GM19324 (cell line): Measurements from ENCODE around the gene TBC1D21.

Experiments used
- ATAC-seq: cut with Tn5 transposase; IDR thresholded peaks from one replicate; pipeline ENCODE4 v1.9.1; 2021; ENCODE audit warnings: mild to moderate bottlenecking, moderate library complexity; ENCODE audit not compliant: unreplicated experiment, low FRiP score

TBC1D21 gene

GRCh38 chr15:73873456-73873855 is at the start of gene TBC1D21:
TSS of gene TBC1D21 (plus strand) at chr15:73873564. CDS start at chr15:73873710, 146 bp downstream.
- ATAC-seq = no peak

GRCh38 chr15:73826711-73827251 is 46.6 kb upstream of the TBC1D21 start:
- no peak for ATAC-seq

- ATAC-seq = no peak
Measured at GRCh38 chr15:73829523-73829922, 43.8 kb upstream of the TBC1D21 start.

- ATAC-seq = no peak
Measured at GRCh38 chr15:73832657-73833056, 40.7 kb upstream of the TBC1D21 start.

GRCh38 chr15:73836845-73837244 is 36.5 kb upstream of the TBC1D21 start:
- ATAC-seq = no peak

GRCh38 chr15:73838831-73839426 is 34.4 kb upstream of the TBC1D21 start:
- no peak for ATAC-seq

- no peak for ATAC-seq
Measured at GRCh38 chr15:73839699-73840377, 33.5 kb upstream of the TBC1D21 start.

- ATAC-seq = no peak
Measured at GRCh38 chr15:73840771-73841170, 32.6 kb upstream of the TBC1D21 start.

GRCh38 chr15:73841756-73842725 is 31.3 kb upstream of the TBC1D21 start:
- ATAC-seq = no peak

- ATAC-seq = no peak
Measured at GRCh38 chr15:73843787-73844186, 29.6 kb upstream of the TBC1D21 start.

GRCh38 chr15:73844356-73844755 is 29.0 kb upstream of the TBC1D21 start:
- no peak for ATAC-seq

- ATAC-seq = no peak
Measured at GRCh38 chr15:73845507-73845906, 27.9 kb upstream of the TBC1D21 start.

- ATAC-seq = no peak
Measured at GRCh38 chr15:73845907-73846306, 27.5 kb upstream of the TBC1D21 start.

- ATAC-seq = no peak
Measured at GRCh38 chr15:73849641-73850040, 23.7 kb upstream of the TBC1D21 start.

GRCh38 chr15:73850228-73850627 is 23.1 kb upstream of the TBC1D21 start:
- ATAC-seq = no peak

GRCh38 chr15:73851689-73852088 is 21.7 kb upstream of the TBC1D21 start:
- ATAC-seq = no peak

- no peak for ATAC-seq
Measured at GRCh38 chr15:73852507-73852906, 20.9 kb upstream of the TBC1D21 start.

GRCh38 chr15:73854265-73854664 is 19.1 kb upstream of the TBC1D21 start:
- no peak for ATAC-seq

- no peak for ATAC-seq
Measured at GRCh38 chr15:73856458-73857192, 16.7 kb upstream of the TBC1D21 start.

- ATAC-seq = no peak
Measured at GRCh38 chr15:73857193-73857920, 16.0 kb upstream of the TBC1D21 start.
